Measurements from ENCODE around the gene P2RY6.

P2RY6 gene

GRCh38 chr11:73335204-73335923 is 63.2 kb downstream of the P2RY6 start:
- TF ChIP-seq, protein P1, sequence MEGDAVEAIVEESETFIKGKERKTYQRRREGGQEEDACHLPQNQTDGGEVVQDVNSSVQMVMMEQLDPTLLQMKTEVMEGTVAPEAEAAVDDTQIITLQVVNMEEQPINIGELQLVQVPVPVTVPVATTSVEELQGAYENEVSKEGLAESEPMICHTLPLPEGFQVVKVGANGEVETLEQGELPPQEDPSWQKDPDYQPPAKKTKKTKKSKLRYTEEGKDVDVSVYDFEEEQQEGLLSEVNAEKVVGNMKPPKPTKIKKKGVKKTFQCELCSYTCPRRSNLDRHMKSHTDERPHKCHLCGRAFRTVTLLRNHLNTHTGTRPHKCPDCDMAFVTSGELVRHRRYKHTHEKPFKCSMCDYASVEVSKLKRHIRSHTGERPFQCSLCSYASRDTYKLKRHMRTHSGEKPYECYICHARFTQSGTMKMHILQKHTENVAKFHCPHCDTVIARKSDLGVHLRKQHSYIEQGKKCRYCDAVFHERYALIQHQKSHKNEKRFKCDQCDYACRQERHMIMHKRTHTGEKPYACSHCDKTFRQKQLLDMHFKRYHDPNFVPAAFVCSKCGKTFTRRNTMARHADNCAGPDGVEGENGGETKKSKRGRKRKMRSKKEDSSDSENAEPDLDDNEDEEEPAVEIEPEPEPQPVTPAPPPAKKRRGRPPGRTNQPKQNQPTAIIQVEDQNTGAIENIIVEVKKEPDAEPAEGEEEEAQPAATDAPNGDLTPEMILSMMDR (conservative IDR thresholded peaks at IDR 0.05), result peak; percentile 99
- H3K27ac ChIP-seq, result peak overlapping the region; percentile 4; the same call in 1 of the 2 replicates

DNA sequence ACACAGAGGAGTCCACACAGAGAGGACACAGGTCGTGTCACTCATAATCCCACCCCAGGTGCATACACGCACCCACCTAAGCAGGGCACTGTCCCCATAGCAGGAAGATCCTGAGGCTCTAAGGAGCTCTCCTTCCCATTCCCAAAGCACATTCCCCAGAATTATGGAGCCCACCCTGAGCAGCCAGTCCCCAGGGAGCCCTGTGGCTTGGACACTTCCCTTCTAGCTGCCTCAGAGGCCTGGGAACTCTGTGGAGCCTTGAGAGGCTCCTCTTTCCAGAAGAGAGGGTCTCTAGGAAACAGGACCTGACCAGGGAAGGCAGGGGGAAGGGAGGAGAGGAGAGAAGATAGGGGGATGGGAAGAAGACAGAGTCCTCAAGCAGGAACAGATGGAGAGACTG is 65.7 kb downstream of the P2RY6 start:
- TF ChIP-seq, protein P1 (conservative IDR thresholded peaks at IDR 0.05), result no peak
- no peak overlapping the region for H3K27ac ChIP-seq

GRCh38 chr11:73338279-73338678 is 66.1 kb downstream of the P2RY6 start:
- TF ChIP-seq, protein P1 (conservative IDR thresholded peaks at IDR 0.05), result no peak
- no peak overlapping the region for H3K27ac ChIP-seq

DNA sequence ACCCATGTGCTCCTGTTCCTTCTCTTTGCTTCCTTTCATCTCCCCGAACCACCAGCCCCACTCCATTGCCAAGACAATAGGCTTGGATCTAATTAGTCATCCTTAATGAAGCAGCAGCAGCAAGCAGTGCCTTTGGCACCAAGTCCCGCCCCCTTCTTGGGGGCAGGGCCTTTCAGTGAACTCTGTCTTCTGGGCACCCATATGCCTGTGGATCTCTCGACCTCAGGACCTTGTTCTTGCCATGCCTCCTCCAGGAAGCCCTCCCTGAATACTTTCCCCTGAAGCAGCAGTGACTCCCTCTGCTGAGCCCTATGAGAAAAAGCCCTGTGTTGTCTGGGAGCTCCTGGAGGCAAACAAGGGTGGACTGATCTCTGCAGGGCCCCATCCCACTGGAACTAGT is 68.0 kb downstream of the P2RY6 start:
- TF ChIP-seq, protein P1 (conservative IDR thresholded peaks at IDR 0.05), result no peak
- H3K27ac ChIP-seq, result no peak overlapping the region

- TF ChIP-seq, protein P1 (conservative IDR thresholded peaks at IDR 0.05), result peak; percentile 55
- peak overlapping the region; percentile 66 for H3K27ac ChIP-seq
Observed at GRCh38 chr11:73342633-73343032, 70.5 kb downstream of the P2RY6 start.

DNA sequence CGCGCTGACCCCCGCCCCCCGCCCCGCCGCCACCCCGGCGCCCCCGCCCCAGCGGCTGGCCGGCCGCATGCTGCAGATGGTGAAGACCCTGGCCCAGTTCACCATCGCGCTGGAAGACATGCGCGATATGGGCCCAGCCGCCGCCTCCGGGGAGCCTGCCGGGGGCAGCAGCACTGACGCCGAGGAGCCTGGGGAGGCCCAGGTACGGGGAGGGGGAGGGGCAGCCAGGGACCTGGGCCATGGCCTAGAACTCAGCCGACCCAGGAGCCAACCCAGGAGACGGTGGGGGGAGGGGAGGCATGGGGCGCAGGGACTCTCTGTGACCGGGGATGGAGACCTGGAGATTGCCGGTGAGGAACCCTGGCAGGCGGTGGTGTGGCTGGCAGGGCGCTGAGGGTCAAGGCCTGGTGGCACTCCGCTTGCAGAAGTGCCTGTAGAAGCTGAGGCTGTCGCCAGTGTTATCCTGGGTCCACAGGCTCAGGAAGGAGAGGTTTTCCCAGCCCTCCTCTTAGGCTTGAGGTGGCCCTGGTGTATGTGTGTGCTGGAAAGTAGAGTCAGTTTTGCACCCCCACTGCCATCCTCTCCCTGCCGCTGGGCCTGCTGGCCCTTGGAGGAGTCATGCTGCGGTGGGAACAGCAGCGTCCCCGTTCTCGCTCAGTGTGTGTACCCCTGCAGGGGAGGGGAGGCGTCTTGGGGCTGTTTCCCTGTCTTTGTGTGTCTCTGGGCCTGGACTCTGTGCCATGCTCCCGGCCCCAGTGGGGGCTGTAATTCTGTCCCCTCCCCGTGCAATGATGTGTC is 71.1 kb downstream of the P2RY6 start:
- peak overlapping the region; percentile 66; the same call in 1 of the 2 replicates for H3K27ac ChIP-seq
- TF ChIP-seq, protein P1 (conservative IDR thresholded peaks at IDR 0.05), result peak; percentile 15; the same call in 1 of the 2 replicates

GRCh38 chr11:73344191-73344607 is 72.1 kb downstream of the P2RY6 start:
- H3K27ac ChIP-seq, result no peak overlapping the region

More at GRCh38 chr11:73344191-73344607, 72.1 kb downstream of the P2RY6 start:
- TF ChIP-seq, protein P1 (conservative IDR thresholded peaks at IDR 0.05), result no peak
